ENCODE results near the gene AKAP5. TPM values are rescaled to one million over a fixed set of nuclear protein-coding genes. Genes with fewer than 3 reads are reported as not detected.
"Not testable (repeated sequence)": the region's sequence is repeated elsewhere in the genome, so short reads cannot be mapped to it uniquely, and the experiment has no call there.

AKAP5 gene
- polyA plus RNA-seq, 3 donors: not detected

DNA sequence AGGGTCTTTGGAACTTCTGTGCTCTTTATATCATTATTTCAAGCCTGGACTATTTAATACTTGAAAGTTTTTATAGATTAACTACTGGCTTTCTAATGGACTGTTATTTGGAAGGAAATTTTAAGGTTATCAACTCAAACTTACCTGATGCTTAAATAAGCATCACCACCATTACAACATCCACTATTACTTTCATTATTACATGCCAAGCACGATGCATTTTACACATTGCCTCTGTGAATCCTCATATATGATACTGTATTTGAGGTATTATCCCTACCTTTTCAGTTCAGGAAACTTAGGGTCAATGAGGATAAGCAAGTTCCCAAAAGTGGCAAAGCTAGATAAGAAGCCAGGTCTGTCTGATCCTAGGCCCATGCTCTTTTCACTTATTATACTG, 51.7 kb downstream of the AKAP5 start:
- Mint-ChIP-seq H3K27ac (no peak overlapping the region), H3K36me3 (peaks cover 4 to 6% of the 10 kb centered on the region in 2 donors), H3K27me3 (ENCODE audit: low read depth in 3 of 3) (no peaks in the 10 kb centered on the region), H3K9me3 (no peaks in the 10 kb centered on the region), H3K4me3 (no peak overlapping the region), H3K4me1 (peaks cover 3% of the 10 kb centered on the region)
- Histone ChIP-seq H3K4me2 (replicated peaks; ENCODE audit: extremely low read depth, low read length, poor library complexity, severe bottlenecking) (no peak overlapping the region), H3K4me3 (replicated peaks in 1 of 3; ENCODE audit: low read depth in 2 of 3, low read length in 3 of 3) (no peak overlapping the region), H3K79me2 (ENCODE audit: insufficient read depth, low read length) (peaks cover 97% of the 10 kb centered on the region), H3K36me3 (replicated peaks in 1 of 2; ENCODE audit: control insufficient read depth in 1 of 2, insufficient read depth in 2 of 2, low read length in 2 of 2) (peaks cover 6 to 17% of the 10 kb centered on the region in 2 donors), H3K27me3 (ENCODE audit: control insufficient read depth in 2 of 2, insufficient read depth in 2 of 2, low read length in 2 of 2) (no peaks in the 10 kb centered on the region), H4K20me1 (ENCODE audit: insufficient read depth, low read length) (peaks cover 100% of the 10 kb centered on the region), H3K9ac (ENCODE audit: insufficient read depth, low read length, poor library complexity, severe bottlenecking) (no peak overlapping the region), H3K4me1 (ENCODE audit: control insufficient read depth in 1 of 2, insufficient read depth in 2 of 2, low read length in 2 of 2) (peaks cover 0 to 3% of the 10 kb centered on the region in 2 donors), H2AFZ (ENCODE audit: insufficient read depth, low read depth, low read length, poor library complexity, severe bottlenecking) (no peak overlapping the region), H3K9me3 (replicated peaks in 1 of 2; ENCODE audit: control insufficient read depth in 1 of 2, insufficient read depth in 1 of 2, low read length in 2 of 2) (no peaks in the 10 kb centered on the region), H3K27ac (ENCODE audit: low read depth in 1 of 2, low read length in 2 of 2) (no peak overlapping the region)
- DNase-seq: no peak
- no CpG with 5 or more reads among the region's 1 CpG for WGBS (ENCODE audit: insufficient coverage)
- intact Hi-C loops (cut with micrococcal nuclease): no loop called here
- no peak for TF ChIP-seq CTCF (IDR thresholded peaks at IDR 0.05)

GRCh38 chr14:64517667-64518066, 52.4 kb downstream of the AKAP5 start:
- H3K27ac Mint-ChIP-seq; H3K27me3 ChIP-seq (ENCODE audit: control insufficient read depth in 2 of 2, insufficient read depth in 2 of 2, low read length in 2 of 2); H3K4me1 ChIP-seq (ENCODE audit: control insufficient read depth in 1 of 2, insufficient read depth in 2 of 2, low read length in 2 of 2); H2AFZ ChIP-seq (ENCODE audit: insufficient read depth, low read depth, low read length, poor library complexity, severe bottlenecking); H3K4me3 ChIP-seq (replicated peaks in 1 of 3; ENCODE audit: low read depth in 2 of 3, low read length in 3 of 3); H3K36me3 Mint-ChIP-seq; H3K9me3 ChIP-seq (replicated peaks in 1 of 2; ENCODE audit: control insufficient read depth in 1 of 2, insufficient read depth in 1 of 2, low read length in 2 of 2); H3K27ac ChIP-seq (ENCODE audit: low read depth in 1 of 2, low read length in 2 of 2); H3K4me1 Mint-ChIP-seq; H3K9me3 Mint-ChIP-seq; DNase-seq; H3K27me3 Mint-ChIP-seq (ENCODE audit: low read depth in 3 of 3); intact Hi-C loops (cut with micrococcal nuclease); H3K4me2 ChIP-seq (replicated peaks; ENCODE audit: extremely low read depth, low read length, poor library complexity, severe bottlenecking); H3K4me3 Mint-ChIP-seq; H3K9ac ChIP-seq (ENCODE audit: insufficient read depth, low read length, poor library complexity, severe bottlenecking): not testable (repeated sequence)
- Histone ChIP-seq H3K79me2 (ENCODE audit: insufficient read depth, low read length) (peaks cover 97% of the 10 kb centered on the region), H3K36me3 (replicated peaks in 1 of 2; ENCODE audit: control insufficient read depth in 1 of 2, insufficient read depth in 2 of 2, low read length in 2 of 2) (peaks cover 13 to 24% of the 10 kb centered on the region in 2 donors), H4K20me1 (ENCODE audit: insufficient read depth, low read length) (peaks cover 100% of the 10 kb centered on the region)
- no CpG with 5 or more reads among the region's 6 CpGs for WGBS (ENCODE audit: insufficient coverage)
